ENCODE measurements around the gene ITGB7. TPM values are rescaled to one million over a fixed set of nuclear protein-coding genes. Genes with fewer than 3 reads are reported as not detected.

ITGB7 gene
- total RNA-seq, 1 experiment from 2014 or later: 0.90 TPM

DNA sequence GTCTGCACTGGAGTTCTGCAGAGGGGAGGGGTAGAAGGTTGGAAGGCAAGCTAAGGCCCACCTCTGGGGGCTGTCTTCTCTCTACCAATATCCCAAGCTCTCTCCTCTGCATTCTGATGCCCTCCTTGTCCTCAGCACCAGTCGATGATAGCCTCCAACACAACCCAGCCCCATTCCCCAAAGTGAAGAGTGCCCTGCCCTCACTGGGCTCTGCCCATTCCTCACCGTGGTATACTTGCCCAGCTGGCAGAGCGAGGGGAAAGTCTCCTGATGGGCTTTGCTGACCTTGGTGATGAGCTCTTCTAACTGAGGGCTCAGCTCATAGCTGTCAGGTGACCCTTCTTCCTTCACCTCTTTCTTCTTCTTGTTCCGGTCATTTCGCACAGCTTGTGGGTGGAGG is 7.2 kb upstream of the ITGB7 start:
- H3K9me3 Mint-ChIP-seq: no peaks in the 10 kb centered on the region
- H3K27me3 Mint-ChIP-seq (ENCODE audit: low read depth): peaks cover 2% of the 10 kb centered on the region; the same call in 1 of the 2 replicates
- ATAC-seq (no peak), DNase-seq (ENCODE audit: low spot score) (no peak)
- ChIA-PET POLR2A (interaction anchor here (0.5 to 1.9 kb wide), 10 partner anchors 17 to 463 kb away, joined by 3 to 13 read pairs (median 4); partner anchors contain the start of genes AMHR2 and ESPL1), CTCF (interaction anchor here (0.9 to 12.2 kb wide), 28 partner anchors 10 to 268 kb away, joined by 3 to 333 read pairs (median 12); partner anchors contain the start of genes AAAS, CSAD, ESPL1 and MYG1)
- peaks cover 28% of the 10 kb centered on the region for H3K36me3 Mint-ChIP-seq
- peak overlapping the region; percentile 5; the same call in 1 of the 2 replicates for H3K27ac Mint-ChIP-seq
- TF ChIP-seq TP53 (CRISPR knock-in tag; IDR thresholded peaks at IDR 0.05): no peak
- TF ChIP-seq, protein P1, sequence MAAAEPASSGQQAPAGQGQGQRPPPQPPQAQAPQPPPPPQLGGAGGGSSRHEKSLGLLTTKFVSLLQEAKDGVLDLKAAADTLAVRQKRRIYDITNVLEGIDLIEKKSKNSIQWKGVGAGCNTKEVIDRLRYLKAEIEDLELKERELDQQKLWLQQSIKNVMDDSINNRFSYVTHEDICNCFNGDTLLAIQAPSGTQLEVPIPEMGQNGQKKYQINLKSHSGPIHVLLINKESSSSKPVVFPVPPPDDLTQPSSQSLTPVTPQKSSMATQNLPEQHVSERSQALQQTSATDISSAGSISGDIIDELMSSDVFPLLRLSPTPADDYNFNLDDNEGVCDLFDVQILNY (CRISPR knock-in tag; IDR thresholded peaks at IDR 0.05): no peak
- H3K4me3 Mint-ChIP-seq: 0 out of 2 replicates have a peak overlapping the region, but pooled peaks have one; percentile 33
- H3K4me1 Mint-ChIP-seq: peaks cover 60% of the 10 kb centered on the region

DNA sequence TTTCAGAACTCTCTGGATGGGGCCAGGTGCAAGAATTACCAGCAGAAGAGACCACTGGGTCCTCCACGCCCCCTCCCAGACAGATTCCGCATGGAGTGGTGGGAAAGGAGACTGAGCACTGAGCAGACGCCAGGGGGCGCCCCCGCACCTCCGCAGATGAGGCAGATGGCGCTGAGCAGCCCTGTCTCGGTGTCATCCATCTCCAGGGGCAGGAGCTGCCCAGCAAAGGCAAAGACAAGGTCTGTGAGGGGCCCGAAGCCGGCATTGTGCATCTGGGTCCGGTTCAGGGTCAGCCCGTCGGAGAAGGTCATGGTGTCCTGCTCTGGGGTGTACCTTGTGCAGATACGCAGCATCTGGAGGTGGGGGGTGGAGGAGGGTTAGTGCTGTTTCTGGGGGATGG is 6.3 kb upstream of the ITGB7 start:
- Mint-ChIP-seq H3K36me3 (peaks cover 28% of the 10 kb centered on the region), H3K27ac (peak overlapping the region; percentile 63; the same call in 1 of the 2 replicates), H3K4me1 (peaks cover 57% of the 10 kb centered on the region), H3K9me3 (no peaks in the 10 kb centered on the region), H3K4me3 (0 out of 2 replicates have a peak overlapping the region, but pooled peaks have one; percentile 2), H3K27me3 (ENCODE audit: low read depth) (no peaks in the 10 kb centered on the region)
- TF ChIP-seq, protein P2, sequence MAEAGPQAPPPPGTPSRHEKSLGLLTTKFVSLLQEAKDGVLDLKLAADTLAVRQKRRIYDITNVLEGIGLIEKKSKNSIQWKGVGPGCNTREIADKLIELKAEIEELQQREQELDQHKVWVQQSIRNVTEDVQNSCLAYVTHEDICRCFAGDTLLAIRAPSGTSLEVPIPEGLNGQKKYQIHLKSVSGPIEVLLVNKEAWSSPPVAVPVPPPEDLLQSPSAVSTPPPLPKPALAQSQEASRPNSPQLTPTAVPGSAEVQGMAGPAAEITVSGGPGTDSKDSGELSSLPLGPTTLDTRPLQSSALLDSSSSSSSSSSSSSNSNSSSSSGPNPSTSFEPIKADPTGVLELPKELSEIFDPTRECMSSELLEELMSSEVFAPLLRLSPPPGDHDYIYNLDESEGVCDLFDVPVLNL (CRISPR knock-in tag; IDR thresholded peaks at IDR 0.05; ENCODE audit: borderline replicate concordance, low read depth): no peak
- TF ChIP-seq, protein P3, sequence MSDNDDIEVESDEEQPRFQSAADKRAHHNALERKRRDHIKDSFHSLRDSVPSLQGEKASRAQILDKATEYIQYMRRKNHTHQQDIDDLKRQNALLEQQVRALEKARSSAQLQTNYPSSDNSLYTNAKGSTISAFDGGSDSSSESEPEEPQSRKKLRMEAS (CRISPR knock-in tag; IDR thresholded peaks at IDR 0.05): peak; percentile 19; the same call in 1 of the 2 replicates
- TF ChIP-seq, protein P4, sequence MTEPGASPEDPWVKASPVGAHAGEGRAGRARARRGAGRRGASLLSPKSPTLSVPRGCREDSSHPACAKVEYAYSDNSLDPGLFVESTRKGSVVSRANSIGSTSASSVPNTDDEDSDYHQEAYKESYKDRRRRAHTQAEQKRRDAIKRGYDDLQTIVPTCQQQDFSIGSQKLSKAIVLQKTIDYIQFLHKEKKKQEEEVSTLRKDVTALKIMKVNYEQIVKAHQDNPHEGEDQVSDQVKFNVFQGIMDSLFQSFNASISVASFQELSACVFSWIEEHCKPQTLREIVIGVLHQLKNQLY (CRISPR knock-in tag; IDR thresholded peaks at IDR 0.05): no peak
- TF ChIP-seq, protein P5, sequence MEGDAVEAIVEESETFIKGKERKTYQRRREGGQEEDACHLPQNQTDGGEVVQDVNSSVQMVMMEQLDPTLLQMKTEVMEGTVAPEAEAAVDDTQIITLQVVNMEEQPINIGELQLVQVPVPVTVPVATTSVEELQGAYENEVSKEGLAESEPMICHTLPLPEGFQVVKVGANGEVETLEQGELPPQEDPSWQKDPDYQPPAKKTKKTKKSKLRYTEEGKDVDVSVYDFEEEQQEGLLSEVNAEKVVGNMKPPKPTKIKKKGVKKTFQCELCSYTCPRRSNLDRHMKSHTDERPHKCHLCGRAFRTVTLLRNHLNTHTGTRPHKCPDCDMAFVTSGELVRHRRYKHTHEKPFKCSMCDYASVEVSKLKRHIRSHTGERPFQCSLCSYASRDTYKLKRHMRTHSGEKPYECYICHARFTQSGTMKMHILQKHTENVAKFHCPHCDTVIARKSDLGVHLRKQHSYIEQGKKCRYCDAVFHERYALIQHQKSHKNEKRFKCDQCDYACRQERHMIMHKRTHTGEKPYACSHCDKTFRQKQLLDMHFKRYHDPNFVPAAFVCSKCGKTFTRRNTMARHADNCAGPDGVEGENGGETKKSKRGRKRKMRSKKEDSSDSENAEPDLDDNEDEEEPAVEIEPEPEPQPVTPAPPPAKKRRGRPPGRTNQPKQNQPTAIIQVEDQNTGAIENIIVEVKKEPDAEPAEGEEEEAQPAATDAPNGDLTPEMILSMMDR (IDR thresholded peaks at IDR 0.05): peak; percentile 97
- TF ChIP-seq ZNF121 (CRISPR knock-in tag; IDR thresholded peaks at IDR 0.05) (0 out of 2 replicates have a peak, but pooled peaks have one; percentile 48), MXD4 (CRISPR knock-in tag; IDR thresholded peaks at IDR 0.05; ENCODE audit: borderline replicate concordance) (no peak)
- peak; percentile 93 for DNase-seq (ENCODE audit: low spot score)
- ChIA-PET CTCF (interaction anchor here (0.6 to 12.2 kb wide), 40 partner anchors 7 to 295 kb away, joined by 3 to 333 read pairs (median 7); partner anchors contain the start of genes AAAS, CSAD, ESPL1 and IGFBP6), POLR2A (interaction anchor here (1.0 to 1.9 kb wide), 4 partner anchors 38 to 464 kb away, joined by 3 to 13 read pairs (median 4); partner anchors contain the start of gene ESPL1)
- ATAC-seq: peak; percentile 59

DNA sequence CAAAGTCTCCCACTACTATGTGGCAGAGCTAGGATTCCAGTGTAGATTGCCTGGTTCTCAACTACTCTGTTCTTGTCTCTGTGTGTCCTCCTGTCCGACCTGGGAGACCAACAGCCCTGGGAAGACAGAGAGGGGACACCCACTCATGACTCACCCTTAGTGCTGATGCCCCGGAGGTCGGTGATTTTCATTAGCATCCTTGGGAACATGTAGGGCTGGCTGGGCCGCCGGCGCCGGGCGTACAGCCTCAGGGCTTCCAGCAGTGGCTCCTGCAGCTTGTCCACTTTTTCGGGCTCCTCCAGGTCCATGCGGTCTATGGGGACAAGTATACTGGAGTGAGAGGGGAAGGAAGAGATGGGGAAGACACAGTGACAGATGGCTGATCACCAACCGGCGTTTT is 5.9 kb upstream of the ITGB7 start:
- ATAC-seq: no peak
- TF ChIP-seq, protein P6, sequence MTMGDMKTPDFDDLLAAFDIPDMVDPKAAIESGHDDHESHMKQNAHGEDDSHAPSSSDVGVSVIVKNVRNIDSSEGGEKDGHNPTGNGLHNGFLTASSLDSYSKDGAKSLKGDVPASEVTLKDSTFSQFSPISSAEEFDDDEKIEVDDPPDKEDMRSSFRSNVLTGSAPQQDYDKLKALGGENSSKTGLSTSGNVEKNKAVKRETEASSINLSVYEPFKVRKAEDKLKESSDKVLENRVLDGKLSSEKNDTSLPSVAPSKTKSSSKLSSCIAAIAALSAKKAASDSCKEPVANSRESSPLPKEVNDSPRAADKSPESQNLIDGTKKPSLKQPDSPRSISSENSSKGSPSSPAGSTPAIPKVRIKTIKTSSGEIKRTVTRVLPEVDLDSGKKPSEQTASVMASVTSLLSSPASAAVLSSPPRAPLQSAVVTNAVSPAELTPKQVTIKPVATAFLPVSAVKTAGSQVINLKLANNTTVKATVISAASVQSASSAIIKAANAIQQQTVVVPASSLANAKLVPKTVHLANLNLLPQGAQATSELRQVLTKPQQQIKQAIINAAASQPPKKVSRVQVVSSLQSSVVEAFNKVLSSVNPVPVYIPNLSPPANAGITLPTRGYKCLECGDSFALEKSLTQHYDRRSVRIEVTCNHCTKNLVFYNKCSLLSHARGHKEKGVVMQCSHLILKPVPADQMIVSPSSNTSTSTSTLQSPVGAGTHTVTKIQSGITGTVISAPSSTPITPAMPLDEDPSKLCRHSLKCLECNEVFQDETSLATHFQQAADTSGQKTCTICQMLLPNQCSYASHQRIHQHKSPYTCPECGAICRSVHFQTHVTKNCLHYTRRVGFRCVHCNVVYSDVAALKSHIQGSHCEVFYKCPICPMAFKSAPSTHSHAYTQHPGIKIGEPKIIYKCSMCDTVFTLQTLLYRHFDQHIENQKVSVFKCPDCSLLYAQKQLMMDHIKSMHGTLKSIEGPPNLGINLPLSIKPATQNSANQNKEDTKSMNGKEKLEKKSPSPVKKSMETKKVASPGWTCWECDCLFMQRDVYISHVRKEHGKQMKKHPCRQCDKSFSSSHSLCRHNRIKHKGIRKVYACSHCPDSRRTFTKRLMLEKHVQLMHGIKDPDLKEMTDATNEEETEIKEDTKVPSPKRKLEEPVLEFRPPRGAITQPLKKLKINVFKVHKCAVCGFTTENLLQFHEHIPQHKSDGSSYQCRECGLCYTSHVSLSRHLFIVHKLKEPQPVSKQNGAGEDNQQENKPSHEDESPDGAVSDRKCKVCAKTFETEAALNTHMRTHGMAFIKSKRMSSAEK (CRISPR knock-in tag; IDR thresholded peaks at IDR 0.05; ENCODE audit: borderline replicate concordance): no peak
- TF ChIP-seq ESRRA (CRISPR knock-in tag; IDR thresholded peaks at IDR 0.05; ENCODE audit: borderline replicate concordance) (no peak), KAT7 (CRISPR knock-in tag; IDR thresholded peaks at IDR 0.05; ENCODE audit: borderline replicate concordance) (no peak), ZNF671 (CRISPR knock-in tag; IDR thresholded peaks at IDR 0.05) (no peak), SMAD4 (CRISPR knock-in tag; IDR thresholded peaks at IDR 0.05) (no peak), NR1H2 (CRISPR knock-in tag; IDR thresholded peaks at IDR 0.05) (no peak)
- TF ChIP-seq, protein P1 (CRISPR knock-in tag; IDR thresholded peaks at IDR 0.05): no peak
- TF ChIP-seq, protein P7, sequence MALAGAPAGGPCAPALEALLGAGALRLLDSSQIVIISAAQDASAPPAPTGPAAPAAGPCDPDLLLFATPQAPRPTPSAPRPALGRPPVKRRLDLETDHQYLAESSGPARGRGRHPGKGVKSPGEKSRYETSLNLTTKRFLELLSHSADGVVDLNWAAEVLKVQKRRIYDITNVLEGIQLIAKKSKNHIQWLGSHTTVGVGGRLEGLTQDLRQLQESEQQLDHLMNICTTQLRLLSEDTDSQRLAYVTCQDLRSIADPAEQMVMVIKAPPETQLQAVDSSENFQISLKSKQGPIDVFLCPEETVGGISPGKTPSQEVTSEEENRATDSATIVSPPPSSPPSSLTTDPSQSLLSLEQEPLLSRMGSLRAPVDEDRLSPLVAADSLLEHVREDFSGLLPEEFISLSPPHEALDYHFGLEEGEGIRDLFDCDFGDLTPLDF (CRISPR knock-in tag; IDR thresholded peaks at IDR 0.05): no peak
- TF ChIP-seq, protein P8, sequence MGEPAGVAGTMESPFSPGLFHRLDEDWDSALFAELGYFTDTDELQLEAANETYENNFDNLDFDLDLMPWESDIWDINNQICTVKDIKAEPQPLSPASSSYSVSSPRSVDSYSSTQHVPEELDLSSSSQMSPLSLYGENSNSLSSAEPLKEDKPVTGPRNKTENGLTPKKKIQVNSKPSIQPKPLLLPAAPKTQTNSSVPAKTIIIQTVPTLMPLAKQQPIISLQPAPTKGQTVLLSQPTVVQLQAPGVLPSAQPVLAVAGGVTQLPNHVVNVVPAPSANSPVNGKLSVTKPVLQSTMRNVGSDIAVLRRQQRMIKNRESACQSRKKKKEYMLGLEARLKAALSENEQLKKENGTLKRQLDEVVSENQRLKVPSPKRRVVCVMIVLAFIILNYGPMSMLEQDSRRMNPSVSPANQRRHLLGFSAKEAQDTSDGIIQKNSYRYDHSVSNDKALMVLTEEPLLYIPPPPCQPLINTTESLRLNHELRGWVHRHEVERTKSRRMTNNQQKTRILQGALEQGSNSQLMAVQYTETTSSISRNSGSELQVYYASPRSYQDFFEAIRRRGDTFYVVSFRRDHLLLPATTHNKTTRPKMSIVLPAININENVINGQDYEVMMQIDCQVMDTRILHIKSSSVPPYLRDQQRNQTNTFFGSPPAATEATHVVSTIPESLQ (CRISPR knock-in tag; IDR thresholded peaks at IDR 0.05): no peak

More for the DNA sequence above, 5.9 kb upstream of the ITGB7 start:
- H3K4me3 Mint-ChIP-seq: no peak overlapping the region
- ChIA-PET CTCF (interaction anchor here (0.8 to 12.2 kb wide), 23 partner anchors 8 to 215 kb away, joined by 3 to 333 read pairs (median 15); partner anchors contain the start of genes CSAD, ESPL1, MYG1 and PFDN5), POLR2A (interaction anchor here (1.0 kb wide), 1 partner anchor 40 kb away, joined by 3 read pairs; no protein-coding TSS in a partner anchor)
- peaks cover 55% of the 10 kb centered on the region for H3K4me1 Mint-ChIP-seq
- H3K9me3 Mint-ChIP-seq: no peaks in the 10 kb centered on the region
- no peaks in the 10 kb centered on the region for H3K27me3 Mint-ChIP-seq (ENCODE audit: low read depth)
- no peak overlapping the region for H3K27ac Mint-ChIP-seq
- no peak for DNase-seq (ENCODE audit: low spot score)
- H3K36me3 Mint-ChIP-seq: peaks cover 28% of the 10 kb centered on the region

Data from WTC11 (cell line).